Measurements from ENCODE around the gene IRF5.

Gene IRF5

DNA sequence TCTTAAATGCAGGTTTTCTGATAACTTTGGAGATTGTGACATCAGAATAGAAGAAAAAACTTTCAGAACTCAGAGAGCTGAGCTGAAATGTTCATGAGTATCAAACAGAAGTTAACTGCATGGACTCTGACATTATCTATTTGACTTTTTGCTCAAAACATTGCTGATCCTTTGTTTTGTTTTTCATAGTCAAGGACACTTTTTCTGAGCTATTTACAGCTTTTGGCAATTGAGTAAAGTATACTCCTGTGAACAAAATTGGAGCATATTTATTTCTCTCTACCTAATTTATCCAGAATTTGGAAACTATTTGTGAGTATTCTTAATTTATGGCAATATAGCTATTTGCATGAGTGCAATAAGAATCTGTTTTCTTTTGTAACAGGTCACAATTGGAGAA is 38.3 kb upstream of the IRF5 start:
- Histone ChIP-seq H3K27me3 (ENCODE audit: control insufficient read depth, insufficient read depth, low read length) (peaks cover 3% of the 10 kb centered on the region), H3K27ac (ENCODE audit: low read depth, low read length) (no peak overlapping the region), H3K36me3 (ENCODE audit: control insufficient read depth, insufficient read depth, low read length) (no peaks in the 10 kb centered on the region), H3K9ac (ENCODE audit: low read length) (no peak overlapping the region), H3K4me3 (ENCODE audit: low read length) (no peak overlapping the region), H3K4me1 (ENCODE audit: control insufficient read depth, insufficient read depth, low read length) (no peaks in the 10 kb centered on the region)

DNA sequence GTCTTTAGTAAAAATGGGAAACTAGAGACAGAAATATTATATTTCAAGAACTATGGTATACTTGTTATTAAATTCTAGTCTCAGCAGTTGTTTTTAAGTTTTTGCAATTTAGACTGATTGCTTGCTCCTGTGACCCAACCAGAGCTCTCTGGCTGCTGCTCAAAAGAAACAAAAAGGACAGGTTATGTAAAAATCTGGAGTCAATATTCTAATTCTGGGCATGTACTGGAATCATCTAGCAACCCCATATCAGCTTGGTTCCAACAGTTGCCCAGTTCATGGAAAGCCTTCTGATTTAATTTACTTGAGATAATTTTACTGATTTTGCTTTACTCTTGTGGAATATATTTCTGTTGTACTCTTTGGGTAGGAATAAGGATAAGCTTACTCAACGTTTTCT is 37.5 kb upstream of the IRF5 start:
- Histone ChIP-seq H3K9ac (ENCODE audit: low read length) (no peak overlapping the region), H3K27me3 (ENCODE audit: control insufficient read depth, insufficient read depth, low read length) (peaks cover 3% of the 10 kb centered on the region), H3K4me1 (ENCODE audit: control insufficient read depth, insufficient read depth, low read length) (no peaks in the 10 kb centered on the region), H3K4me3 (ENCODE audit: low read length) (no peak overlapping the region), H3K27ac (ENCODE audit: low read depth, low read length) (no peak overlapping the region), H3K36me3 (ENCODE audit: control insufficient read depth, insufficient read depth, low read length) (no peaks in the 10 kb centered on the region)

DNA sequence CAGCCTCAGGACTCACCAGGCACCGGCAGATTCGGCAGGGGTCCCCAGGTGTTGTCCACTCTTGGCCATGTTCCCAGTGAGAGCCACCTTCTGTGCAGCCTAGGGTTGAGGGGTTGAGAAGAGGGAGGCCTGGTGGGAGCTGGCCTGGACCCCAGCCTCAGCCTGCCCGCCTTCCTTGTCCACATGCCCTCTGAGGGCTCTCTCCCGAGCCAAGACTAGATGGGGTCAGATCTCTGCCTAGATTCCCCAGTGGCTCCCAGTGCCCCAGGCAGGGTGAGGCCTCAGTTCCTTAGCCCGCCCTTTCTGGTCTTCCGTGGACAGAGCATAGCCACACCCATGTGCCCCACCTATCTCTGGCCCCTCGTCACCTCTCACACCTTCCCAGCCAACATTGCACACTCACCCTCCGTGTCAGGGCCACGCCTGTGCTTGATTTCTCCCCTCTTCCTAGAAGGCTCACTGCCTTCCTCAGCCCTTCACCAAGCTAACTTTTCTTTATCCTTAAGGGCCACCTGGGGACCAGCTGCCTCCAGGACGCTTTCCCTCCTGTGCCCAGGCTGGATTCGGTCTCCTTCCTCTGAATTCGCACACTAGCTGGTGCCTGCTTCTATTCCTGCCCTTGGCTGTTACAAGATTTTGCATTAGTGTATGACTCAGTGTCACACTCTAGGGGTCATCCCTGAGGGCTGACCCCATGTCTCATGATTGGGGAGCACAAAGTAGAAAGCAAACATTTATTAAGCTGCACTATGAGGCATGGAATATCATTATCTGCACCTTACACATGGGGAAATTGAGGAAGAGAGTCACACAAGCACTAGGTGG is 34.8 kb upstream of the IRF5 start:
- no peak overlapping the region for H3K27ac ChIP-seq (ENCODE audit: low read depth, low read length)
- no peak overlapping the region for H3K4me3 ChIP-seq (ENCODE audit: low read length)
- H3K9ac ChIP-seq (ENCODE audit: low read length) = no peak overlapping the region
- H3K4me1 ChIP-seq (ENCODE audit: control insufficient read depth, insufficient read depth, low read length) = no peaks in the 10 kb centered on the region
- no peaks in the 10 kb centered on the region for H3K36me3 ChIP-seq (ENCODE audit: control insufficient read depth, insufficient read depth, low read length)
- H3K27me3 ChIP-seq (ENCODE audit: control insufficient read depth, insufficient read depth, low read length) = peaks cover 3% of the 10 kb centered on the region

DNA sequence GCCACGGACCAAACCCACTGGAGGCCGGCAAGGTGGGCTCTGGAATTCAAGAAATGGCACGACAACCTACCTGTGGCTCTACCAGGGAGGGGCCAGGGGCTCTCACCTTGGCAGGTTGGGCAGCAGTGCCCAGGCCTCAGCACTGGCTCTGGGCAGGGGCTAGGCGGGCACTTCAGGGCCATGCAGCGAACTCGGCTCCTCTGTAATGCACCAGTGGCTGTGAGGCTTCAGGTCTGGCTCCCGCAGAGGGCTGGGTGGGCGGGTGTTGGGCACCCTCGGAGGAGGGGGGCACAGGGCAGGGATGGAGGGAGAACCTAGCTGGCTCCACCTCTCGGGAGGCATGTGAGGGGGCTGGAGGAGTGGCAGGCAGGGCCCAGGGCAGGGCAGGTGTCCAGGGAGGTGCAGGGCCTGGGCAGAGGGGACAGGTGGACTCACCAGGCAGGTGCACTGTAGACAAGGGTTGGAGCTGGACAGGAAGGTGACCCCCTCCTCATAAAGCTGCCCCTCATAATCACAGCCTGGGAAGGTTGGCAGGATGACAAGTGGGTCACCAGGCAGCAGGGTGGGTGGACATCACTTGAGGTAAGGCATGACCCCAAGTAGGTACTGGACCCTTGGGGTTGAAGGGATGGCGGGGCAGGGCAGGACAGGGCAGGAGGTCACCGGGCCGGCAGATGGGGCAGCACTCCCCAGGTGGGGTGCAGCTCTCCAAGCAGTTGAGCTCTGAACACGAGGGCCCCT is 33.9 kb upstream of the IRF5 start:
- H3K36me3 ChIP-seq (ENCODE audit: control insufficient read depth, insufficient read depth, low read length) = no peaks in the 10 kb centered on the region
- H3K4me1 ChIP-seq (ENCODE audit: control insufficient read depth, insufficient read depth, low read length) = no peaks in the 10 kb centered on the region
- H3K27ac ChIP-seq (ENCODE audit: low read depth, low read length) = no peak overlapping the region
- peaks cover 7% of the 10 kb centered on the region for H3K27me3 ChIP-seq (ENCODE audit: control insufficient read depth, insufficient read depth, low read length)
- no peak overlapping the region for H3K9ac ChIP-seq (ENCODE audit: low read length)
- no peak overlapping the region for H3K4me3 ChIP-seq (ENCODE audit: low read length)

DNA sequence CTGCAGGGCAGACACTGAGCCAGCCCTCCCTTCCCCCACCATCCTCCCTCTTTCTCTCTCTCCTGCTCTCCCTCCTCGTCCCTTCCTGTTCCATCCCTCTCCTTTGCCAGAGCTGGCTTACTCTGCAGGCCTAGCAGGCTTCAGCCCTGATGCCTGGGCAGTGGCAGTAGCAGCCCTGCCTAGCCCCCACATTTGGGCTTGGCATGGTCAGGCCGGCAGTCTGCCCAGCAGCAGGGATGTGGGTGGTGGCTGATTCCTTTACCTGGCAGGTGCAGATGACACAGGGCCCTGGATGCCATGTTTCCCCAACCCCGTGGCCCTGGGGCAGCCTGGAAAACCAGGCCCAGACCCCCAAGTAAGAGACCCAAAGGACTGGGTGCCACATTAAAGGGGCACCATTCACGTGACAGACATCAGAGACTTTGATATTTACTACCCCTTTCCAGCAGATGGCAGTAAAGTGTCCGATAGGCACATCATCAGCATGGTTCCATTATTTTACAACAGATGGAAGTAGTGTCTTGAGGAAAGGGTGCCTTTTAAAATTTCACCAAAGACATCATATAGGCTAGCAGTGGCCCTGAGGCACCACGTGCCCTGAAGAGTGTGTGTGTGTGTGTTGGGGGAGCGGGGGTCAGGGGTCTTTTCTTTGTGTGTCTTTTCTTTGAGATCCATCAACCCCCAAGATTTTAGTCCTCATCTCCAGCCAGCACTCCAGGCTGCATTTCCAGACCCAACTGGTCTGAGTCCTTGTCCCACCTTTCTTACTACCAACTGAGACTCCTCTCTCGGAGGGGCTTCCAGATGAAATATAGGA is 33.1 kb upstream of the IRF5 start:
- Histone ChIP-seq H3K4me3 (ENCODE audit: low read length) (no peak overlapping the region), H3K27me3 (ENCODE audit: control insufficient read depth, insufficient read depth, low read length) (peaks cover 12% of the 10 kb centered on the region), H3K36me3 (ENCODE audit: control insufficient read depth, insufficient read depth, low read length) (no peaks in the 10 kb centered on the region), H3K4me1 (ENCODE audit: control insufficient read depth, insufficient read depth, low read length) (peaks cover 4% of the 10 kb centered on the region), H3K27ac (ENCODE audit: low read depth, low read length) (no peak overlapping the region), H3K9ac (ENCODE audit: low read length) (no peak overlapping the region)

DNA sequence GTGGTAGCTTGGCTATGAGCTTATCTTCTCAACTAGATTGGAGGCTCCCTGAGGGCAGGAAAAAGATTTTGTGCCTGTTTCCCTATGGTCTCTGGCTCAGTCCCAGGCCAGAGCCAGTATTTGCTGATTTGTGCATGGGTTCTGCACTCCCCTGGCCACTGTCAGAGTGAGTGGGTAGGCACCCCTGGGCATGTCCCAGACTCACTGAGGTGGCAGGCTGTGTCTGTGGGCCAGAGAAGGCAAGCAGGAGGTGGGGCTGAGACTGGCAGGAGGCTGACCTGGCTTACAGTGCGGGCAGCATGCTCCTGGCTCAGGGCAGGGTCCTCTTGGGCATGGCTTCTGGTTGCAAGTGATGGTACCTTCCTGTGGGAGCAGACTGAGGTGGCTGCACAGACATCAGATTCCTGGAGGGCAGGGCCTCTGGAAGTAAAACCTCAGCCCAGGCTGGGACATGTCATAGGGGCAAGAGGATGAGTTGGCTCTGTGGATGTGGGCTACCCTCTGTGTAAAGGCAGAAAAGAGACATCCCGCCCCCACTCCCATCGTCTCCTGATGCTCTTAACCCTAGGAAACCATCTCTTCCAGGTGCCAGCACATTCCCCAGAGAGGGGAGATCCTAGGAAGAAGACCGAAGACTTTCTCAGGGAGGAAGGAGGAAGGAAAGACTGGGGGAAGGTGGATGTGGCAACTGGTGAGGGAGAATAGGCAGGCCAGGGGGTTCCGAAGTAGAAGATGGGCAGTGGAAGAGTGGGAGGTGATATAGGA is 31.5 kb upstream of the IRF5 start:
- Histone ChIP-seq H3K27me3 (ENCODE audit: control insufficient read depth, insufficient read depth, low read length) (peaks cover 12% of the 10 kb centered on the region), H3K4me3 (ENCODE audit: low read length) (no peak overlapping the region), H3K4me1 (ENCODE audit: control insufficient read depth, insufficient read depth, low read length) (peaks cover 4% of the 10 kb centered on the region), H3K36me3 (ENCODE audit: control insufficient read depth, insufficient read depth, low read length) (no peaks in the 10 kb centered on the region), H3K9ac (ENCODE audit: low read length) (no peak overlapping the region), H3K27ac (ENCODE audit: low read depth, low read length) (no peak overlapping the region)

DNA sequence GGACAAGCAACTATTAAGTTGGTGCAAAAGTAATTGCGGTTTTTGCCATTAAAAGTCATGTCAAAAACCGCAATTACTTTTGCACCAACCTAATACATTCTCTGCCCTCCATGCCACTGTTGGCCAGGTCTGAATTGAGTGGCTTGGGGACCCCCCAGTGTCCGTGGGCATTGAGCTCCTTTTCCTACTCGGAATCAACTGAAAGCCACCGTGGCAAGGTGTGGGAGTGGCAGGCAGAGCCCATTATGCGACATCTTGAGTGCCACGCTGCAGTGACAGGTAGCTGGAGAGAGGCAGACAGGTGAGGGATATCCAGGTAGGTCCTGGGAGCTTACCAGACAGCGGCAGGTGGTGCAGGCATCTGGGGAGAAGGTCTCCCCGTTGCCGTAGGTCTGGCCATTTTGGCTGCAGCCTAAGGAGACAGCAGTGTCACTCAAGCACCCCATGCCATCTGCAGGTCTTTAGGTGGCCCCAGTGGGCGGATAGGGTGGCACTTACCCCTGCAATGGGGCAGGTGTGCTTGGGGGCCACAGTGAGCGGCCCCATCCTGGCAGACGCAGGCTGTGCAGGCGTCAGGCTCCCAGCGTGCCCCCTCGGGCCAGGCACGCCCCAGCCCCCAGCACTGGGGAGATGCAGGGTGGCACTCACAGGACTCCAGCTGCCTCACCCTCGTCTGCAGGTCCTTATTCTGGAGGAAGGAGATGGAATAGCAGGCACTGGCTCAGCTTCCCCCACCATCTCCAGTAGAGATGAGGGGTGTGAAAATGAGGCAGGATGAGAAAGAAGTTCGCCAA is 30.8 kb upstream of the IRF5 start:
- H3K36me3 ChIP-seq (ENCODE audit: control insufficient read depth, insufficient read depth, low read length) = no peaks in the 10 kb centered on the region
- no peak overlapping the region for H3K9ac ChIP-seq (ENCODE audit: low read length)

DNA sequence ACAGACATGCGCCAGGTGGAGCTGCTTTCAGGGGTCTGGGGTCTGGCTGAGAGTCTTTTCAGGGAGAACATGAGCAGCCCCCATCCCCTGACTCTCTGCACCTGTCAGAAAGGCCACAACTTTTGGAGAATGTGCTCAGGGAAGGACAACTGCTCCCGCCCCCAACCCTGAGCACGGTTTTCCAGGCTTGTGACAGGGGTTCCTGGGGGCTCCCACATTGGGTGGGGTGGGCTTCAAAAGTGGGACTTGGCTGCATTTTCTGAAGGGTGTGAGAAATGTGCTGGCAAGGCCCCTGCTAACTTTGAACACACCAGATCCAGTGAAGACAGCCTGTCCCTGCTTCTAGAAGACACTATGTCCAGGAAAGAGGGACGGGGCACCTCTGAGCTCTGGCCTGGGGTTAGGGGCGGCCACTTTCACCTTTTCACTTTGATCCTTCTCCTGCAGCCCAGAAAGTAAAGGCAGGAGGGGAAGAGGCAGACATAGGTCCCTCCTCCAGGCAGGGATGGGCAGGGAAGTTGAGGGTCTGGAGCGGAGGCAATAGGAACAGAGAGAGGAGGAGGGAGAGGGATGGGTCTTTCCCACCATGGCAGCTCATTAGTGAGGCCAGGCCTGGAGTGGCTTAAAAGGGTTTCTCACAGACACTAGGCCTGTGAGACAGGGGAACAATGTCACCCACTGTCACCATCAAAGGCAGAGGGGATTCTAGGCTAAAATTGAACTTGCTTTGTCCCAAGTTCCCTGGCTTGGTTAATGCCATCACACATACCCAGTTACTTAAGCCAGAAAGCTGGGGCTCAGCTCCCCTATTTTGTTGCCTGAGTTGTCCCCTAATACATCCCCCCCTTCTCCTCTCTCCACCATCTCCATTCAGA is 28.7 kb upstream of the IRF5 start:
- Histone ChIP-seq H3K9ac (ENCODE audit: low read length) (no peak overlapping the region), H3K4me3 (ENCODE audit: low read length) (no peak overlapping the region), H3K27me3 (ENCODE audit: control insufficient read depth, insufficient read depth, low read length) (peaks cover 13% of the 10 kb centered on the region), H3K4me1 (ENCODE audit: control insufficient read depth, insufficient read depth, low read length) (peaks cover 4% of the 10 kb centered on the region), H3K36me3 (ENCODE audit: control insufficient read depth, insufficient read depth, low read length) (no peaks in the 10 kb centered on the region), H3K27ac (ENCODE audit: low read depth, low read length) (no peak overlapping the region)

More for the DNA sequence above, 30.8 kb upstream of the IRF5 start:
- Histone ChIP-seq H3K4me1 (ENCODE audit: control insufficient read depth, insufficient read depth, low read length) (peaks cover 4% of the 10 kb centered on the region), H3K4me3 (ENCODE audit: low read length) (no peak overlapping the region), H3K27ac (ENCODE audit: low read depth, low read length) (no peak overlapping the region), H3K27me3 (ENCODE audit: control insufficient read depth, insufficient read depth, low read length) (peaks cover 10% of the 10 kb centered on the region)

DNA sequence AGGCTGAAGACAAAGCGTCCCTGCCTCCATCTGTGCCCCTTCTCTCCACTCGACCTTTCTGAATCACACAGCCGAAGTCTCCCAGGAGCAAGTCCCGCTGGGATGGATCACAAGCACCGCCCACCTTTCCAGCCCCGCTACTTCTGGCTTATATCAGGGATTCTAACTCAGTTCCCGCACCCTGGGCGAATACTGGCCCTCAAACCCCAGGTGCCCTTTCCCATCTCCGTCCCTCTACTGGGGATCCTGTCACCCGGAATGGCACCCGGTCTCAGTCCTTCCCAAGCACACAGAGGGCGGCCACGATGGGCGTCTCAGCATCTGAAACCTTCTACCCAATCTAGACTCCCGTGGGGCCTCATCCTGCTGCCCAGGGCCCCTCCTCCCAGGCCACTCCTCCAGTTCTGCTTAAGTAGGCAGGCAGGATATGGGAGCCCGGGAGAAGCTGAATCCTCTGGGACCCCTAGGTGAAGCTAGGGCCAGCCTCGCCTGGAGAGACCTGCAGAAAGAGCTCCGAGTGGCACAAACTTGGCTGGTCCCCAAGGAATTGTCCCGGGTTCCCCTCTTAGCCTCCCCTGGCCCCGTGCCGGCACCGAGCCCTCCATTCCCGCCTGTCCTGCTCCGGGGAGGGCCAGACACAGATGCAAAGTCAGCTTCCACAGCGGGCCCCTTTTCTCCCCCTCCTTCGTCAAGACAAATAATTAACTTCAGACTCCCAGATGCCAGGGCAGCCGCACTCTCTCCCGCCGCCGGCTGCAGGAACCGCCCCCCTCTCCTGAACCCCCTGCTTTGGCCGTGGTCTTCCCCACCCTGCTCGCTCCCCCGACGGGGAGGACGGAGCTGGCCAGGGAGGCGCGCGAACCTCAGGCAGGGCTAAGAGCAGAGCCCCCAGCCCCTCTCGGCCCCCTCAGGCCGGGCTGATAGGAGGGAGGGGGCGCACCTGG is 27.8 kb upstream of the IRF5 start:
- Histone ChIP-seq H3K4me1 (ENCODE audit: control insufficient read depth, insufficient read depth, low read length) (peaks cover 4% of the 10 kb centered on the region), H3K27me3 (ENCODE audit: control insufficient read depth, insufficient read depth, low read length) (peaks cover 17% of the 10 kb centered on the region), H3K36me3 (ENCODE audit: control insufficient read depth, insufficient read depth, low read length) (no peaks in the 10 kb centered on the region), H3K27ac (ENCODE audit: low read depth, low read length) (no peak overlapping the region), H3K4me3 (ENCODE audit: low read length) (peak overlapping the region; percentile 23), H3K9ac (ENCODE audit: low read length) (no peak overlapping the region)

DNA sequence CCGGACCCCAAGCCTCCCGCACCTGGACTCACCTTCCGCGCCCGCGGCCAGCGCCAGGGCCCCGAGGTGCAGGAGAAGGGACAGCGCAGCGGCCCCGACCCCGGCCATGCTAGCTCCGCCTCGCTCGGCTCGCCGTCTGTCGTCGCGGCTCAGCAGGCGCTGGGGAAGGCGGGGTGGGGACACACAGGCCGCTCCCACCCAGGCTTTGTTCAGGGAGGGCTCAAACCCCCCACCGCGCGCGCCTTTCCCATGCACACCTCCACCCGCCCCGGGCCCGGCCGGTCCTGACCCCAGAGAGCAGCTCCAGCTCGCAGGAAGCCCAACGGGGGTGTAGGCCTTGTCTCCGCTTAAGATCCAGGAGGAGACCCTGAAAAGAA is 27.2 kb upstream of the IRF5 start, which contains the start of gene KCP:
KCP (minus strand) TSS at position 141 of the 377 bp plus-strand sequence; CDS start at position 108, 33 bp downstream.
- Histone ChIP-seq H3K4me3 (ENCODE audit: low read length) (peak within 1 kb of the TSS; percentile 23), H3K27me3 (ENCODE audit: control insufficient read depth, insufficient read depth, low read length) (peaks cover 20% of the 10 kb centered on the region), H3K36me3 (ENCODE audit: control insufficient read depth, insufficient read depth, low read length) (no peaks in the 10 kb centered on the region), H3K4me1 (ENCODE audit: control insufficient read depth, insufficient read depth, low read length) (peaks cover 4% of the 10 kb centered on the region), H3K27ac (ENCODE audit: low read depth, low read length) (no peak within 1 kb of the TSS), H3K9ac (ENCODE audit: low read length) (no peak within 1 kb of the TSS)
